Stimulated activated CD4-positive, alpha-beta T cell treated with anti-CD3 and anti-CD28 coated beads, Interleukin-2, amount 100 ng/mL, for 24 hours (primary cell): ENCODE data around the gene KAZN.

ENCODE experiments used
- DNase-seq, 2 donors: peaks; one replicate each; pipeline ENCODE4 v3.0.0-alpha.2; 2020

The KAZN gene

GRCh38 chr1:14896381-14897079, 298.0 kb downstream of the KAZN start:
- DNase-seq, result no peak

GRCh38 chr1:14897080-14897449, 298.6 kb downstream of the KAZN start:
- no peak for DNase-seq

- no peak for DNase-seq
Observed at GRCh38 chr1:14897547-14897946, 299.1 kb downstream of the KAZN start.

GRCh38 chr1:14897997-14898645, 299.6 kb downstream of the KAZN start:
- DNase-seq, result no peak

GRCh38 chr1:14899686-14900085, 301.2 kb downstream of the KAZN start:
- no peak for DNase-seq

GRCh38 chr1:14901371-14901954, 303.0 kb downstream of the KAZN start:
- no peak for DNase-seq

- no peak for DNase-seq
Observed at GRCh38 chr1:14903922-14904321, 305.4 kb downstream of the KAZN start.

- no peak for DNase-seq
Observed at GRCh38 chr1:14906665-14907064, 308.2 kb downstream of the KAZN start.

GRCh38 chr1:14907416-14907815, 308.9 kb downstream of the KAZN start:
- DNase-seq, result no peak

- DNase-seq, result no peak
Observed at GRCh38 chr1:14909273-14909672, 310.8 kb downstream of the KAZN start.

- DNase-seq, result no peak
Observed at GRCh38 chr1:14909920-14910460, 311.5 kb downstream of the KAZN start.

GRCh38 chr1:14910984-14911721, 312.7 kb downstream of the KAZN start:
- no peak for DNase-seq

GRCh38 chr1:14912839-14913481, 314.5 kb downstream of the KAZN start:
- DNase-seq, result no peak

- DNase-seq, result no peak
Observed at GRCh38 chr1:14913482-14914177, 315.1 kb downstream of the KAZN start.

- DNase-seq, result no peak
Observed at GRCh38 chr1:14914351-14914988, 316.0 kb downstream of the KAZN start.

- peak; percentile 47 to 63 for DNase-seq
Observed at GRCh38 chr1:14915356-14916054, 317.0 kb downstream of the KAZN start.

- DNase-seq, result no peak
Observed at GRCh38 chr1:14919289-14919688, 320.8 kb downstream of the KAZN start.

GRCh38 chr1:14919751-14920150, 321.3 kb downstream of the KAZN start:
- DNase-seq, result no peak

GRCh38 chr1:14921057-14921456, 322.6 kb downstream of the KAZN start:
- DNase-seq, result no peak

- no peak for DNase-seq
Observed at GRCh38 chr1:14922942-14923726, 324.6 kb downstream of the KAZN start.
